Ovary (tissue), 3 donors: ENCODE measurements around the gene IGSF9.

ENCODE experiments used
- POLR2A ChIP-seq: fragments of 450-650 bp; IDR thresholded peaks from one replicate; pipeline ENCODE4 v1.6.1; 2017; ENCODE audit warnings: antibody characterized with exemption, mild to moderate bottlenecking, moderate library complexity
- TF ChIP-seq, protein P1 (sequence below), 3 donors: fragments of 450-650 bp in 2 of 3; fragments of 200-600 bp in 1 of 3; IDR thresholded peaks; one replicate each; pipeline versions ENCODE4 v1.5.1 to v1.8.0; 2016 to 2022; ENCODE audit warnings: antibody characterized with exemption in 3 of 3, mild to moderate bottlenecking in 1 of 3
- donor health status: DM: no; HTN: no; CAD: no.

DNA sequence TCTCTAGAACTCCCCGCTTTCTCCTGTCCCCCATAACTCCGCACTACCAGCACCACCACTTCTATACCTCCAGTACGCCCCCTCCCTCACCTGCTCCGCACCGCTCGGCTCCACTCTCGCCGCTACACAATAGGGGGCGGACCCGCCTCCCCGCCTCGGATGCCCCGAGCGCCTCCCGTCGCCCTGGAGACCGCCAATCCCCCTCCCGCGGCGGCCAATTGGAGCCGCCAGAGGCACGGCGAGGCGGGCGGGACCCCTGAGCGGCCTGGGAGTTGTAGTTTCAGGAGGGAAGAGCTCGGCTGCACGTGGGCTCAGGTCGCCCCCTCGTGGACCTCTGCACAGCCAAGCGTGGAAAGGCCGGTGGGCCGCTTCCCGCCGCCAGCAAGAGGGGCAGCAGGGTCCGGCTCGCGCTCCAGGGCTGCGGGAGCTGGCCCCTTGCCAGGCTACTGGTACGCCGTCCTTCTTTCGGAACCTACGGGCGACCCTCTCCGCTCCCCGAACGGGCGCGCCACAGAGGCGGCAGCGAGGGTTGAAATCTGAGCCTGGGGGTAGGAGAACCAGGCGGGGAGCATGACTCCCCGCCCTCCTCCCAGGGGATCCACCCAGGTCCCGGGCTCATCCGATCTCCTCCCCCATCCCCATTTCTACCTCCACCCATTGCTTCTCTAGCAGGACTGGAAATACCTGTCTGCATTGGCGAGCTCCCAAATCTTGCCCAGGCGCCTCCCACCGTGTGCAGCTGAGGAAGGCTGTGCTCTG lies at the start of gene IGSF9:
- TF ChIP-seq, protein P1, sequence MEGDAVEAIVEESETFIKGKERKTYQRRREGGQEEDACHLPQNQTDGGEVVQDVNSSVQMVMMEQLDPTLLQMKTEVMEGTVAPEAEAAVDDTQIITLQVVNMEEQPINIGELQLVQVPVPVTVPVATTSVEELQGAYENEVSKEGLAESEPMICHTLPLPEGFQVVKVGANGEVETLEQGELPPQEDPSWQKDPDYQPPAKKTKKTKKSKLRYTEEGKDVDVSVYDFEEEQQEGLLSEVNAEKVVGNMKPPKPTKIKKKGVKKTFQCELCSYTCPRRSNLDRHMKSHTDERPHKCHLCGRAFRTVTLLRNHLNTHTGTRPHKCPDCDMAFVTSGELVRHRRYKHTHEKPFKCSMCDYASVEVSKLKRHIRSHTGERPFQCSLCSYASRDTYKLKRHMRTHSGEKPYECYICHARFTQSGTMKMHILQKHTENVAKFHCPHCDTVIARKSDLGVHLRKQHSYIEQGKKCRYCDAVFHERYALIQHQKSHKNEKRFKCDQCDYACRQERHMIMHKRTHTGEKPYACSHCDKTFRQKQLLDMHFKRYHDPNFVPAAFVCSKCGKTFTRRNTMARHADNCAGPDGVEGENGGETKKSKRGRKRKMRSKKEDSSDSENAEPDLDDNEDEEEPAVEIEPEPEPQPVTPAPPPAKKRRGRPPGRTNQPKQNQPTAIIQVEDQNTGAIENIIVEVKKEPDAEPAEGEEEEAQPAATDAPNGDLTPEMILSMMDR (IDR thresholded peaks at IDR 0.05), result peak; percentile 45 to 76 (median 73)
- TF ChIP-seq POLR2A, result no peak
